Inflammatory macrophage (primary cell): ENCODE data around the gene OXCT1.

Experiments used
- DNase-seq, 2 donors: peaks; one replicate each; pipeline ENCODE4 v3.0.0-alpha.2; 2020 to 2022

OXCT1 gene

DNA sequence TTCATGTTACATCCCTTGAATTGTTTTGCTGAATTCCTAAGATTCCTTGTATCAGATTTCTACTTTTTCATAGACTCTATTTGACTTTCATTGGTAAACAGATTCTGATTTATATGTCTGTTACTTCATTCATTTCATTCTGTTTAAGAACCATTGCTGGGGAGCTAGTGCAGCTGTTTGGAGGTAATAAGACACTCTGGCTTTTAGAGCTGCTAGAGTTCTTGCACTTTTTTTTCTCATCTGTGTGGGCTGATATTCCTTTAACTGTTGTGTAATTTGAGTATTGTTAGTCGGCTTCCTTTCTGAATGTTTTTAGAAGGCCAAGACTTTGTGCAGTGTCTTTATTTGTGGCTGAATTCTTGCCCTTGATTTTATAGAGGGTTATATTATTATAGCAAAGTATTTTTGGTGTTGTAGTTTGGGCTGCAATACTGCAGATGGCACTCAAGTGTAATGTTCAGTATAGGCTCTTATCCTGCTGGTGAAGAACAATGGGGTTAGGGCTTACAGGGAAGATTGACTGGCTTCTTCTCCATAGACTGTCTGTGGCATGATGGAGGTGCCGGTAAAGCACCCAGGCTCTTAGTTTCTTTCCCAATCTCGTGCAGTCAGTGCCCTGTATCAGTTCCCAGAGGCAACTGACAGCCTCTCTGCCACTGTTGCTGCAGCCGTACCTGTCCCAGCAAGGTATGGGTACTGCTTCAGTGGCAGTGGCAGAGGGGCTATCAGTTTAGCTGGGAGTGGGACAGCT is 162.2 kb downstream of the OXCT1 start:
- no peak for DNase-seq

DNA sequence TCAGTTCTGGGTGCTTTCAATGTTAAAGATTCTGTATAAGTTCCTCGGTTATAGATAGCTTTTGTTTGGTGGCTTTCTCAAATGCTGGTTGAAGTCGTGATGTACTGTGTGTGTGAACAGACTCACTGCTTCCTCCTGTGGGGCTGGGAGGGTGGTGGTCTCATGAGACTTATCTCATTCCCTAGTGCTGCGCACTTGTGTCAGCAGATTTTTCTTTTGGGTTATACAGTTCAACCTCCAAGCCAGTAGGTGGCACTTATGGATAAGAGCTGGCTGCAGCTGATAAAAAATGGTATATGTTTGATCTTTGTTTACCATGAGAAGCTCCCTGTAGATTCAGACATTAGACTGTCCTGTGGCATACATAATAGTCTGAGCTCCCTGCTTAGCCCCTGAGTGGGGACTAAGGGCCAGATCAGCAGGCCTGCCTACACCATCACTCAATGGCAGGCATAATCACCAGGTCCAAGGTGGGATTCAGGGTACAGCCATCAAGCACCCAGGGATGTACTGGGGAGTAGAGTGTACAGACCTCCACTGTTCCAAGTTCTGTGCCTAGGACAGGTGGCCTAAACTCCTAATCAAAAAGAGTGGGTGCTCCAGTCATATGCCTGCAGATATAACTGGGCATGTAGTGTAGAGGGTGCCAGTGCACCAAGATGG is 174.2 kb downstream of the OXCT1 start:
- DNase-seq = no peak

DNA sequence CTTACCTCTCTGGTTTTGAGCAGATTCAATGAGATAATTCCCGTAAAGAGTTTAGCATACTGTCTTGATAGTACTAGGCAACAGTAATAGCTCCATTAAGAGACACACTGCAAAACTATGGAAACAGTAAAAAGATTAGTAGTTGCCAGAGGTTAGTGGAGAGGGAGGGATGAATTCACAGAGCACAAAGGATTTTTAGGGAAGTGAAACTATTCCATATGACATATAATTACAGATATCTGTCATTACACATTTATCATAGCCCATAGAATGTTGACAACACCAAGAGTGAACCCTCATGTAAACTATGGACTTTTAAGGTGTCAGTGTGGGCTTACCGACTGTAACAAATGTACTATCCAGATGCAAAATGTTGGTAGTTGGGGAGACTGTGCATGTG is 183.5 kb downstream of the OXCT1 start:
- DNase-seq = no peak

DNA sequence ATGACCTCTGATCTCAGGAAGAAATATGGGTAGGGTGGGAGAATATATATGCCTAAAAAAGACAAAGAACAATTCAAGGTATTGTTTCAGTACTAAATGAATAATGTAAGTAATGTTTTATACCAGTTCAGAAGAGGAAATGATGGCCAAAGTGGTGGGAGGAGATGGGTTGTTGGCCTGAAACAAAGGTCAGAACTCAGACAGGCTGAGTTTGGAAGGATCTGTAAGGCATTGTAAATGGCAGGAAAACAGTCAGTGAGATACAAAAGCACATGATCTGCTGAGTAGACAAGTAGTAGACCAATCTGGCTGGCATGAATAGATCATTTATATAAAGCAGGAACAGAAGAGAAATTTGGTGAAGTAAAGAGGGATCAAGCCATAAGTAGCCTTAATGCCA is 184.0 kb downstream of the OXCT1 start:
- no peak for DNase-seq

DNA sequence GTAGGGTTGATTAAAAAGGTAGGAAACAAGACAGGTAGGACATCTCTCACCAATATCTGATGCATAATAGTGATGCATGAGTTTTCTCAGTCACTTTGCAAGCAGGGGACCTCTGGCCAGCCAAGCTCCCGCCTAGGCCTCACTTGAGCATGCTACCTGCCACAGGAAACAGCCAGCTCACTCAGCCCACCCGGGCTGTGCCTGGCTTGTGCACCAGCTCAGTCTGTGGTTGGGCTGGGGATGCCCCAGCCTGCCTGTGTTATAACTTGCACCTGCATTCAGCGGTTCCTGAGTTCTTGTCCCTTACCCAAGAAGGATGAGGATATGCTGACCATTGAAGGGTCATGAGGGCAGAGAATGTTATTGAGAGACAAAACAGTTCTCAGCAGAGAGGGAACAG is 187.0 kb downstream of the OXCT1 start:
- no peak for DNase-seq

DNA sequence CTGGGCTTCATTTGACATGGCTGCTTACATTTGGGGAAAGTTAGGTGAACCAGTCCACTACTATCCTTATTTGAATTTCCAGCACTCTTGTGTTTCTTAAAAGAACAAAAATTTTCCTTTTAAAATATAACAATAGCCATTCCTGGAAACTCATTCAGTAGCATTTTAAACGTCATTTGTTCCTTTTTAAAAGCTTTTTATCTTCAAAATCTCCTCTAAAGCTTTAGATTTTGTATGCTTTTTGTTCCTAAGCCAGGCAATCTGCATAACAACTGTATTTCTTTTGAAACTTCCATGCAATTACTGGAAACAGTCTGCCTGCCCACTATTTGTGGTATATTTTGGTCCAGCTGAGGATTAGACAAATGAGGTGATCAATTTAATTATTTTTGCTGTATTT is 187.6 kb downstream of the OXCT1 start:
- DNase-seq = no peak

DNA sequence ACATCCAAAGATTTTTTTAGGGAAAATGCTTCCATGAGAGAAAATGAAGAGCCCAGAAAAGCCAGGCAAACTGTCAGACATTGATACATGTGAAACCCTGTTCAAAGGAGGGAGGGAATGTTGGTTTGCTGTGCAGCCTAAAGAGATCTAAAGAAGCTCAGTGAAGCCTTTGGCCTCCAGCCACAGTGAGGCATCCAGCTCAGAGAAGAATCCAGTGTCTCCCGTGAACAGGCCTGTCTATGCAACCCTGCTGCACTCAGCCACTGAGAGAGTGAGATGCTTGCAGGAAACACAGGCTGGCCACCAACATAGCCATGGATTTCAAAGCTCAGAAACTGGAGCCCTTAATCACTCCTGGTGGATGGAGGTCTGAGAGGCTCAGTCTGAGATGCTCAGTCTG is 188.4 kb downstream of the OXCT1 start:
- DNase-seq = no peak
